Endothelial cell (in vitro differentiated cells): ENCODE results near the gene OR6Q1. TPM values are rescaled to one million over a fixed set of nuclear protein-coding genes. Genes with fewer than 3 reads are reported as not detected.

Experiments
- DNase-seq: peaks from one replicate; pipeline ENCODE4 v3.0.0; 2021; ENCODE audit warnings: low spot score
- H3K27ac Mint-ChIP-seq: one replicate; pipeline ENCODE4 v1.8.0; 2021; ENCODE audit warnings: mixed read lengths, inconsistent platforms; ENCODE audit not compliant: unreplicated experiment
- H3K27me3 Mint-ChIP-seq: one replicate; pipeline ENCODE4 v1.8.0; 2021; ENCODE audit warnings: mild to moderate bottlenecking, moderate library complexity, mixed read lengths, inconsistent platforms; ENCODE audit not compliant: unreplicated experiment
- H3K36me3 Mint-ChIP-seq: one replicate; pipeline ENCODE4 v1.8.0; 2021; ENCODE audit warnings: mild to moderate bottlenecking, low read depth, mixed read lengths, inconsistent platforms; ENCODE audit not compliant: unreplicated experiment
- H3K4me1 Mint-ChIP-seq: one replicate; pipeline ENCODE4 v1.8.0; 2021; ENCODE audit warnings: mild to moderate bottlenecking, mixed read lengths, inconsistent platforms; ENCODE audit not compliant: unreplicated experiment
- H3K4me3 Mint-ChIP-seq: one replicate; pipeline ENCODE4 v1.8.0; 2021; ENCODE audit warnings: mild to moderate bottlenecking, mixed read lengths, inconsistent platforms; ENCODE audit not compliant: unreplicated experiment
- H3K9me3 Mint-ChIP-seq: one replicate; pipeline ENCODE4 v1.8.0; 2021; ENCODE audit warnings: mixed read lengths, inconsistent platforms; ENCODE audit not compliant: unreplicated experiment
- total RNA-seq: library from RNA; stranded (reverse); fragmentation: NEBNext Ultra II Directional; extraction: Animal tissue kit (Norgen Biotek cat#: 25700); gene quantifications from one replicate; pipeline ENCODE4 v1.2.1, GENCODE V29; 2021; ENCODE audit not compliant: unreplicated experiment
- TF ChIP-seq, protein P1 (sequence below): fragments of 200-600 bp; sonication (generic); IDR thresholded peaks from one replicate; pipeline ENCODE4 v1.5.0; 2021; ENCODE audit warnings: antibody characterized with exemption; ENCODE audit not compliant: unreplicated experiment

The OR6Q1 gene
- total RNA-seq, 1 donor from 2014 or later = not detected

DNA sequence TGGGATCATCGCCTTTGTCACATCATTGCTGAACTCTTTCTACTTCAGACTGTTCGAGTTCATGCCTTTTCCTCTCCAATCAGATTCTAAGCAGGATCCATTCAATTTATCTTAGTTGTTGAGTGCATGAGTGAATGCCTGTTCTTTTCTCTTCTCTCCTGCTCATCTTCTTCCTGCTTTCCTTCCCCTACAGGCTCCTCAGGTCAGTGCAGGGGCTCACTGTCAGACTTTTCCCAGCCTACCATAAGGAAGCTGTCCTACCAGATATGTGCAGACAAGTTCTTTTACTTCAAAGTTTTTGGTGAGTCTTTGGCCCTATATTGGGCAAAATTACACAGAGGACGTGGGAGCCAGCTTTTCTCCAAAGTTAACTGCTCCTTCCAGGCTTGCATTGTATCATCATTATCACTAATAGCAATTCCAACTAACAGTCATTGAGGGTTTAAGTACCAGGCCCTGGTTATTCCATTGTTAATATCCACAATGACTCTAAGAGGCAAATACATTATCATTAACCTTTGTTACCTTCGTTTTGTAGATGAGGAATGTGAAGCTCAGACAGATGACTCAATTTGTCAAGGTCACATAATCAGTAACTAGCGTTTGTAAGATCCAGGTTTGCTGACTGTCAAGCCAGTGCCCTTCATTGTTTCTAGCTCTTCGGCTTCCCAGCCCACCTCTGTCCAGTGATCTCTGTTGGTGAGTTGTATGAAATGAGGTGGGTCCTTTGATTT lies 30.4 kb downstream of the OR6Q1 start:
- H3K4me3 Mint-ChIP-seq = no peak overlapping the region
- H3K36me3 Mint-ChIP-seq = no peaks in the 10 kb centered on the region
- no peaks in the 10 kb centered on the region for H3K27me3 Mint-ChIP-seq
- TF ChIP-seq, protein P1, sequence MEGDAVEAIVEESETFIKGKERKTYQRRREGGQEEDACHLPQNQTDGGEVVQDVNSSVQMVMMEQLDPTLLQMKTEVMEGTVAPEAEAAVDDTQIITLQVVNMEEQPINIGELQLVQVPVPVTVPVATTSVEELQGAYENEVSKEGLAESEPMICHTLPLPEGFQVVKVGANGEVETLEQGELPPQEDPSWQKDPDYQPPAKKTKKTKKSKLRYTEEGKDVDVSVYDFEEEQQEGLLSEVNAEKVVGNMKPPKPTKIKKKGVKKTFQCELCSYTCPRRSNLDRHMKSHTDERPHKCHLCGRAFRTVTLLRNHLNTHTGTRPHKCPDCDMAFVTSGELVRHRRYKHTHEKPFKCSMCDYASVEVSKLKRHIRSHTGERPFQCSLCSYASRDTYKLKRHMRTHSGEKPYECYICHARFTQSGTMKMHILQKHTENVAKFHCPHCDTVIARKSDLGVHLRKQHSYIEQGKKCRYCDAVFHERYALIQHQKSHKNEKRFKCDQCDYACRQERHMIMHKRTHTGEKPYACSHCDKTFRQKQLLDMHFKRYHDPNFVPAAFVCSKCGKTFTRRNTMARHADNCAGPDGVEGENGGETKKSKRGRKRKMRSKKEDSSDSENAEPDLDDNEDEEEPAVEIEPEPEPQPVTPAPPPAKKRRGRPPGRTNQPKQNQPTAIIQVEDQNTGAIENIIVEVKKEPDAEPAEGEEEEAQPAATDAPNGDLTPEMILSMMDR = peak; percentile 35
- no peak overlapping the region for H3K27ac Mint-ChIP-seq
- H3K4me1 Mint-ChIP-seq = peaks cover 11% of the 10 kb centered on the region
- no peak for DNase-seq
- H3K9me3 Mint-ChIP-seq = no peaks in the 10 kb centered on the region

DNA sequence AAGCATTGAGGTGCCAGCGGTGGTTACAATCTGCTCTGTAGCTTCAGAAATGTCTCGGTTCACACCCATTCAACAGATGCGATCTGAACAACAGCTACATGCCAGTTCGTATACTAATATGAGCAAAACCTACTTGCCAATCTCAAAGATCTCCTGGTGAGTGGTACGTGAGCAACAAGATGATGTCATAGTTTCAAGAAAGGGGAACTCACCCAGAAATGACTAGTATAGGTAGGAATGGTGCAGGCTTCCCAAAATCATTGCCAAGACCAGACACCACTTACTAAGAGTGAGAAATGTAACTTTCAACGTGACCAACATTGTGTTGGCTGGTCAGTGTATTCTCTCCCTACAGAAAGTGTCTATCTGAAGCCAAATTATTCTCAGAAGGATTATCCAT lies 31.1 kb downstream of the OR6Q1 start:
- Mint-ChIP-seq H3K36me3 (no peaks in the 10 kb centered on the region), H3K4me3 (no peak overlapping the region), H3K27me3 (no peaks in the 10 kb centered on the region), H3K4me1 (peaks cover 11% of the 10 kb centered on the region), H3K9me3 (no peaks in the 10 kb centered on the region), H3K27ac (no peak overlapping the region)
- TF ChIP-seq, protein P1 = no peak
- no peak for DNase-seq

DNA sequence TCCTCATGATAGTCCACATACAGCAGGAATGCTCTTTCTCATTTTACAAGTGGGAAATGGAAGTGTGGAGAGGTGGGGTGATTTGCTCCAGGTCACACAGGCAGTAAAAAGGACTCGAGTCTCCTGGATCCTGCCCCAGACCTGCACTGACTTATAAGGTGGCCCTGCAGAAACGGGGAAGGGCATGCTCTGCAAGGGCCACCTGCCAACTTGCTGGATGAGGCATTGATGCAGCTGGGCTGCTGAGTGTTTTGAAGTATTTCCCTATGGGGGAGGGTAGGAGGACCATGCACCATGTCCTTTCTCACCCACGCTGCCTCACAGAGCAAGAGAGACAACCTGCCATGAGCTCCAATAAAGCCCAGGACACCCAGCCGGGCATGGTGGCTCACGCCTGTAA lies 36.9 kb downstream of the OR6Q1 start:
- H3K4me3 Mint-ChIP-seq = no peak overlapping the region
- TF ChIP-seq, protein P1 = no peak
- DNase-seq = no peak

DNA sequence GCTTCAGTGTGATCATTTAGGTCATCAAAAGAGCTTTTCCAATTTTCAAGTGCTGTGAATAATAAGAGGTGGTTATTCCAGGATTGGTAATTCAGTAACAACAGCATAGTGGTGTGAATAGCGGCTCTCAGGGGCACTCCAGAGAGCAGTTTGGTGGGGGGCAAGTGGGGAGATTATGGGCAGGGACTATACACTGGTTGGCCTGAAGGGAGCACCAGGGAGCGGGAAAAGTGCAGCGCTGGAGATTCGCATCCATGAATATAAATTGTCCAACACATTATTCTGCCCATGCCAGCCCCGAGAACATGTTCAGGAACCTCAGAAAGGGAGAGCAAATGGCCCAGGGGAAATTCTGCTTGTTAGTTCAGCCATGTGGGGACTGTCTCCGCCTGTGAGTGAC lies 37.9 kb downstream of the OR6Q1 start:
- H3K4me3 Mint-ChIP-seq = no peak overlapping the region
- TF ChIP-seq, protein P1 = no peak
- H3K27me3 Mint-ChIP-seq = no peaks in the 10 kb centered on the region
- no peak overlapping the region for H3K27ac Mint-ChIP-seq
- H3K36me3 Mint-ChIP-seq = no peaks in the 10 kb centered on the region
- H3K9me3 Mint-ChIP-seq = no peaks in the 10 kb centered on the region
- H3K4me1 Mint-ChIP-seq = no peaks in the 10 kb centered on the region
- DNase-seq = no peak

More for the DNA sequence above, 36.9 kb downstream of the OR6Q1 start:
- Mint-ChIP-seq H3K9me3 (no peaks in the 10 kb centered on the region), H3K4me1 (no peaks in the 10 kb centered on the region), H3K27ac (no peak overlapping the region), H3K27me3 (no peaks in the 10 kb centered on the region), H3K36me3 (no peaks in the 10 kb centered on the region)

DNA sequence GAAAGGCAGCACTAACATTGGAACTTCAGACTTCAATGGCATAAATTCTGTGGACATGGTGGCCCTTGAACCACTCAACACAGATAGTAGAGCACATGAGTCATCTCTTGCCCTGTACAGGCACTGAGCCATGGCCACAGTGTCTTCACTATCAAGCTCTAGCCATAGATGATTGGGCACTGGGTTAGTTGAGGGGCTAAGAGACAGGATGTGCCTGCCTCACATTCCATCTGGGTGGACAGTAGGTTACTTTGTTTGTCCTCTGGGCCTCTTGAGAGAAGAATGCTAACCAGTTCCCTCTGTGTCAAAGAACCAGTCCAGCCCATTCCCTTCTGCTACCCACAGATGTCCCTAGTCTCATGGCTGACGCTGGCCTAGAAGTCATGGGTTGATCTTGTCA lies 39.8 kb downstream of the OR6Q1 start:
- no peaks in the 10 kb centered on the region for H3K9me3 Mint-ChIP-seq
- H3K36me3 Mint-ChIP-seq = no peaks in the 10 kb centered on the region
- DNase-seq = no peak
- TF ChIP-seq, protein P1 = no peak
- H3K4me1 Mint-ChIP-seq = no peaks in the 10 kb centered on the region
- no peaks in the 10 kb centered on the region for H3K27me3 Mint-ChIP-seq
- no peak overlapping the region for H3K4me3 Mint-ChIP-seq
- H3K27ac Mint-ChIP-seq = no peak overlapping the region
